DMS53 treated with DMSO at 0.1 percent for 48 hours (cell line): ENCODE measurements around the gene SAMD4B.
"Not testable (repeated sequence)": the region's sequence is repeated elsewhere in the genome, so short reads cannot be mapped to it uniquely, and the experiment has no call there.

ENCODE experiments used
- DNase-seq: peaks from one replicate; lab custom pipeline; 2025; ENCODE audit not compliant: unreplicated experiment; lab: John Stamatoyannopoulos, UW

The SAMD4B gene

GRCh38 chr19:39334444-39334976 lies 7.7 kb upstream of the SAMD4B start:
- no peak for DNase-seq

- DNase-seq, result no peak
Observed at GRCh38 chr19:39335168-39335548, 7.1 kb upstream of the SAMD4B start.

GRCh38 chr19:39336483-39336882 lies 5.7 kb upstream of the SAMD4B start:
- no peak for DNase-seq

- DNase-seq, result no peak
Observed at GRCh38 chr19:39339674-39340073, 2.5 kb upstream of the SAMD4B start.

GRCh38 chr19:39340156-39340555 lies 2.1 kb upstream of the SAMD4B start:
- not testable (repeated sequence) for DNase-seq

- DNase-seq, result no peak
Observed at GRCh38 chr19:39341129-39341718, 997 bp upstream of the SAMD4B start.

- no peak for DNase-seq
Observed at GRCh38 chr19:39342647-39343305, 555 bp downstream of the SAMD4B start.

GRCh38 chr19:39345956-39346355 lies 3.7 kb downstream of the SAMD4B start:
- DNase-seq, result no peak

- no peak for DNase-seq
Observed at GRCh38 chr19:39347332-39348164, 5.3 kb downstream of the SAMD4B start.

- no peak for DNase-seq
Observed at GRCh38 chr19:39349326-39349725, 7.1 kb downstream of the SAMD4B start.

- no peak for DNase-seq
Observed at GRCh38 chr19:39350156-39350555, 7.9 kb downstream of the SAMD4B start.

- no peak for DNase-seq
Observed at GRCh38 chr19:39351537-39352064, 9.4 kb downstream of the SAMD4B start.

- no peak for DNase-seq
Observed at GRCh38 chr19:39352381-39353255, 10.4 kb downstream of the SAMD4B start.

GRCh38 chr19:39355253-39355652 lies 13.0 kb downstream of the SAMD4B start:
- no peak for DNase-seq

GRCh38 chr19:39356073-39356472 lies 13.9 kb downstream of the SAMD4B start:
- DNase-seq, result no peak

GRCh38 chr19:39356647-39357046 lies 14.4 kb downstream of the SAMD4B start:
- no peak for DNase-seq

- DNase-seq, result no peak
Observed at GRCh38 chr19:39359026-39359425, 16.8 kb downstream of the SAMD4B start.

- DNase-seq, result no peak
Observed at GRCh38 chr19:39360599-39360998, 18.4 kb downstream of the SAMD4B start.

- DNase-seq, result no peak
Observed at GRCh38 chr19:39362682-39363657, 20.7 kb downstream of the SAMD4B start.
